K562 (cell line): ENCODE results near the gene ERVW-1. TPM values are rescaled to one million over a fixed set of nuclear protein-coding genes. Genes with fewer than 3 reads are reported as not detected.

Experiments used
- ATF1 ChIP-seq, 2 experiments: fragments of 450-650 bp in 1 of 2; IDR thresholded peaks; 2 replicates each; pipeline ENCODE4 v1.6.1; 2016; ENCODE audit warnings: missing compliant biosample characterization in 1 of 2, missing genetic modification characterization in 1 of 2
- DMBX1 ChIP-seq: fragments of 250-450 bp; sonication (Bioruptor Pico); IDR thresholded peaks from 2 replicates; pipeline ENCODE4 v1.8.0; 2022; ENCODE audit warnings: inconsistent platforms, mild to moderate bottlenecking, moderate library complexity, borderline replicate concordance
- GABPB2 ChIP-seq: fragments of 250-450 bp; sonication (Bioruptor Pico); conservative IDR thresholded peaks from 2 replicates; pipeline ENCODE4 v1.5.1; 2021; ENCODE audit warnings: mild to moderate bottlenecking
- HDAC1 ChIP-seq, 2 experiments: fragments of 450-650 bp; IDR thresholded peaks; 2 replicates each; pipeline ENCODE4 v1.6.1; 2016 to 2017; ENCODE audit warnings: inconsistent platforms in 1 of 2, mild to moderate bottlenecking in 1 of 2, moderate library complexity in 1 of 2
- ILF3 ChIP-seq: fragments of 450-650 bp; IDR thresholded peaks from 2 replicates; pipeline ENCODE4 v1.6.1; 2018; ENCODE audit warnings: antibody characterized with exemption, mild to moderate bottlenecking, moderate library complexity, borderline replicate concordance
- NR4A1 ChIP-seq, 2 experiments: fragments of 250-450 bp in 1 of 2; fragments of 450-650 bp in 1 of 2; sonication (Bioruptor Pico) in 1 of 2; IDR thresholded peaks; 2 replicates each; pipeline versions ENCODE4 v1.4.0 to v1.6.1; 2016 to 2020; ENCODE audit warnings: mild to moderate bottlenecking in 2 of 2, missing compliant biosample characterization in 1 of 2, missing genetic modification characterization in 1 of 2, moderate library complexity in 1 of 2
- PML ChIP-seq: IDR thresholded peaks from 2 replicates; pipeline ENCODE4 v1.6.1; 2012; ENCODE audit warnings: low read length, inconsistent platforms
- PTRF ChIP-seq: fragments of 450-650 bp; IDR thresholded peaks from 2 replicates; pipeline ENCODE4 v1.6.1; 2016; ENCODE audit warnings: mild to moderate bottlenecking, missing genetic modification characterization, missing compliant biosample characterization
- RBM39 ChIP-seq: fragments of 200-400 bp; formaldehyde crosslinking; optimal IDR thresholded peaks from 2 replicates; pipeline ENCODE3; 2018; ENCODE audit warnings: low read depth, low read length
- SLC30A9 ChIP-seq: fragments of 250-450 bp; sonication (Bioruptor Pico); IDR thresholded peaks from 2 replicates; pipeline ENCODE4 v1.8.0; 2022; ENCODE audit warnings: mild to moderate bottlenecking, moderate library complexity
- TRIM24 ChIP-seq, 2 experiments: fragments of 450-650 bp; IDR thresholded peaks; 2 replicates each; pipeline ENCODE4 v1.6.1; 2016
- YY1 ChIP-seq, 3 experiments: IDR thresholded peaks; 2 replicates each; pipeline ENCODE4 v1.6.1; 2011; ENCODE audit warnings: low read length in 2 of 3, mild to moderate bottlenecking in 2 of 3, moderate library complexity in 2 of 3, borderline replicate concordance in 1 of 3, control low read depth in 1 of 3, low read depth in 1 of 3; ENCODE audit not compliant: insufficient read depth in 3 of 3, insufficient replicate concordance in 2 of 3, control insufficient read depth in 1 of 3, insufficient read length in 1 of 3; ENCODE audit errors: extremely low read depth in 1 of 3
- ZNF274 ChIP-seq: IDR thresholded peaks from 2 replicates; pipeline ENCODE4 v1.6.1; 2011; ENCODE audit warnings: low read depth, mild to moderate bottlenecking, low read length, moderate library complexity, borderline replicate concordance
- ZNF41 ChIP-seq: fragments of 250-450 bp; sonication (Bioruptor Pico); conservative IDR thresholded peaks from 2 replicates; pipeline ENCODE4 v1.4.0; 2020; ENCODE audit warnings: mild to moderate bottlenecking
- ZNF507 ChIP-seq: conservative IDR thresholded peaks from 2 replicates; pipeline ENCODE4 v1.6.1; 2017; ENCODE audit warnings: missing genetic modification characterization, missing compliant biosample characterization
- ZNF740 ChIP-seq, 3 experiments: fragments of 200-800 bp in 1 of 3; sonication (Bioruptor generic) in 1 of 3; sonication (generic) in 1 of 3; formaldehyde crosslinking in 1 of 3; IDR thresholded peaks; 2 replicates each; pipeline versions ENCODE4 v1.6.1 to v1.8.0; 2016 to 2022; ENCODE audit warnings: mild to moderate bottlenecking in 2 of 3, missing compliant biosample characterization in 2 of 3, missing genetic modification characterization in 2 of 3, missing genetic modification reagents in 1 of 3
- ZNF79 ChIP-seq: fragments of 250-450 bp; sonication (Bioruptor Pico); IDR thresholded peaks from 2 replicates; pipeline ENCODE4 v1.4.0; 2020; ENCODE audit warnings: low read depth, mild to moderate bottlenecking, moderate library complexity
- ZZZ3 ChIP-seq: fragments of 450-650 bp; IDR thresholded peaks from 2 replicates; pipeline ENCODE4 v1.6.1; 2016; ENCODE audit warnings: antibody characterized with exemption, mild to moderate bottlenecking, moderate library complexity
- polyA plus RNA-seq, 8 experiments: library from polyadenylated mRNA; depleted of rRNA in 4 of 8; stranded (reverse) in 5 of 8; unstranded in 3 of 8; fragments of >200 nt; fragmentation: Nextera tagmentation in 2 of 8; fragmentation: Illumina TruSeq in 1 of 8; extraction: Ambion mirVana in 2 of 8; extraction: Trizol in 1 of 8; gene quantifications; 2 replicates each; pipeline versions ENCODE4 v1.2.1 to v1.2.3, GENCODE V29; 2011 to 2014; ENCODE audit warnings: inconsistent platforms in 1 of 8, missing spikeins in 1 of 8
- total RNA-seq, 7 experiments: library from RNA; depleted of rRNA in 6 of 7; stranded (reverse); fragments of >200 nt in 6 of 7; fragmentation: Illumina TruSeq in 2 of 7; extraction: Trizol in 2 of 7; gene quantifications; 2 replicates each; pipeline versions ENCODE4 v1.2.1 to v1.2.3, GENCODE V29; 2011 to 2021; ENCODE audit warnings: low replicate concordance in 1 of 7
- TF ChIP-seq, protein P1 (sequence below): sonication (generic); formaldehyde crosslinking; IDR thresholded peaks from 2 replicates; pipeline ENCODE4 v1.8.1; 2022; ENCODE audit warnings: missing genetic modification reagents
- TF ChIP-seq, protein P2 (sequence below), 3 experiments: IDR thresholded peaks in 2 of 3; conservative IDR thresholded peaks in 1 of 3; 2 replicates each; pipeline ENCODE4 v1.5.1; 2011 to 2012; ENCODE audit warnings: low read length in 3 of 3, mild to moderate bottlenecking in 3 of 3, control low read depth in 2 of 3, improper control_type of control experiment in 1 of 3, inconsistent platforms in 1 of 3, low read depth in 1 of 3, mixed read lengths in 1 of 3, moderate library complexity in 1 of 3; ENCODE audit not compliant: insufficient read depth in 2 of 3
- TF ChIP-seq, protein P3 (sequence below), 2 experiments: fragments of 250-450 bp in 1 of 2; fragments of 450-650 bp in 1 of 2; sonication (Bioruptor Pico) in 1 of 2; IDR thresholded peaks; 2 replicates each; pipeline versions ENCODE4 v1.6.1 to v1.8.0; 2016 to 2021; ENCODE audit warnings: mild to moderate bottlenecking in 2 of 2, moderate library complexity in 2 of 2, missing compliant biosample characterization in 1 of 2, missing genetic modification characterization in 1 of 2

The ERVW-1 gene
- total and polyA plus RNA-seq, 9 of the 15 experiments (the other 6 are each of a cell fraction or from before 2014, with no cell fraction given), result not detected

DNA sequence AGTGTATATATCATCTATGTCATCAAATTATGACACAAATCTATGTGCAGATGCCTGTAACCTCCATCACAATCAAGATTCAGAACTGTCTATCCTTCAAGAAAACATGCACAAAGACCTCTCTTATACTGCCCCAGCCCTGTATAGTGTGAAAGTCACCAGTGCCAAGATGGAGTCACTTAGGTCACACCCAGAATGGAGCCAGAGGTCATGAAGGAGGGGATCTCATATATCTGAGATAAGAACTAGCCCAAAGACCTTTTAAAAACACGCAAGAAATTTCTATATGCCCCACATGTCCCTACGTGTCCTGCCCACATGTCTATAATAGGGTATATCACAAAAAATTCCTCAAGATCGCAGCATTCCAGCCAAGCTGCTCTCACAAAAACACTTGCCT, 50.6 kb downstream of the ERVW-1 start (continued):
- TF ChIP-seq ATF1 (CRISPR knock-in tag; IDR thresholded peaks at IDR 0.05), result no peak
- TF ChIP-seq ATF1 (tag; IDR thresholded peaks at IDR 0.05), result no peak
- TF ChIP-seq ZNF507 (tag), result no peak
- no peak for TF ChIP-seq NR4A1 (CRISPR knock-in tag; IDR thresholded peaks at IDR 0.05)
- peak; percentile 73 for TF ChIP-seq NR4A1 (tag; IDR thresholded peaks at IDR 0.05)
- TF ChIP-seq, protein P1, sequence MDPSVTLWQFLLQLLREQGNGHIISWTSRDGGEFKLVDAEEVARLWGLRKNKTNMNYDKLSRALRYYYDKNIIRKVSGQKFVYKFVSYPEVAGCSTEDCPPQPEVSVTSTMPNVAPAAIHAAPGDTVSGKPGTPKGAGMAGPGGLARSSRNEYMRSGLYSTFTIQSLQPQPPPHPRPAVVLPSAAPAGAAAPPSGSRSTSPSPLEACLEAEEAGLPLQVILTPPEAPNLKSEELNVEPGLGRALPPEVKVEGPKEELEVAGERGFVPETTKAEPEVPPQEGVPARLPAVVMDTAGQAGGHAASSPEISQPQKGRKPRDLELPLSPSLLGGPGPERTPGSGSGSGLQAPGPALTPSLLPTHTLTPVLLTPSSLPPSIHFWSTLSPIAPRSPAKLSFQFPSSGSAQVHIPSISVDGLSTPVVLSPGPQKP (CRISPR knock-in tag), result no peak
- TF ChIP-seq, protein P2, sequence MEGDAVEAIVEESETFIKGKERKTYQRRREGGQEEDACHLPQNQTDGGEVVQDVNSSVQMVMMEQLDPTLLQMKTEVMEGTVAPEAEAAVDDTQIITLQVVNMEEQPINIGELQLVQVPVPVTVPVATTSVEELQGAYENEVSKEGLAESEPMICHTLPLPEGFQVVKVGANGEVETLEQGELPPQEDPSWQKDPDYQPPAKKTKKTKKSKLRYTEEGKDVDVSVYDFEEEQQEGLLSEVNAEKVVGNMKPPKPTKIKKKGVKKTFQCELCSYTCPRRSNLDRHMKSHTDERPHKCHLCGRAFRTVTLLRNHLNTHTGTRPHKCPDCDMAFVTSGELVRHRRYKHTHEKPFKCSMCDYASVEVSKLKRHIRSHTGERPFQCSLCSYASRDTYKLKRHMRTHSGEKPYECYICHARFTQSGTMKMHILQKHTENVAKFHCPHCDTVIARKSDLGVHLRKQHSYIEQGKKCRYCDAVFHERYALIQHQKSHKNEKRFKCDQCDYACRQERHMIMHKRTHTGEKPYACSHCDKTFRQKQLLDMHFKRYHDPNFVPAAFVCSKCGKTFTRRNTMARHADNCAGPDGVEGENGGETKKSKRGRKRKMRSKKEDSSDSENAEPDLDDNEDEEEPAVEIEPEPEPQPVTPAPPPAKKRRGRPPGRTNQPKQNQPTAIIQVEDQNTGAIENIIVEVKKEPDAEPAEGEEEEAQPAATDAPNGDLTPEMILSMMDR (IDR thresholded peaks at IDR 0.05 in 2 of 3, conservative IDR thresholded peaks at IDR 0.05 in 1 of 3; ENCODE audit: insufficient read depth in 2 of 3, low read depth in 1 of 3, low read length in 3 of 3), result no peak
- TF ChIP-seq SLC30A9 (CRISPR knock-in tag), result no peak
- TF ChIP-seq ZNF79 (CRISPR knock-in tag), result no peak
- TF ChIP-seq, protein P3, sequence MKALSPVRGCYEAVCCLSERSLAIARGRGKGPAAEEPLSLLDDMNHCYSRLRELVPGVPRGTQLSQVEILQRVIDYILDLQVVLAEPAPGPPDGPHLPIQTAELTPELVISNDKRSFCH (CRISPR knock-in tag; IDR thresholded peaks at IDR 0.05), result no peak
- TF ChIP-seq, protein P3 (tag; IDR thresholded peaks at IDR 0.05), result peak; percentile 56; the same call in 1 of the 2 replicates
- no peak for TF ChIP-seq TRIM24 (IDR thresholded peaks at IDR 0.05)
- TF ChIP-seq GABPB2 (CRISPR knock-in tag), result no peak
- 0 out of 2 replicates have a peak, but pooled peaks have one; percentile 46 for TF ChIP-seq ZNF41 (CRISPR knock-in tag)
- no peak for TF ChIP-seq HDAC1 (IDR thresholded peaks at IDR 0.05)
- no peak for TF ChIP-seq ILF3
- TF ChIP-seq YY1 (IDR thresholded peaks at IDR 0.05; ENCODE audit: borderline replicate concordance in 1 of 3, control insufficient read depth in 1 of 3, extremely low read depth in 1 of 3, insufficient read depth in 3 of 3, insufficient read length in 1 of 3, insufficient replicate concordance in 2 of 3, low read depth in 1 of 3, low read length in 2 of 3), result peak in 1 of 3 experiments; percentile 8
- TF ChIP-seq PTRF (tag), result peak; percentile 83
- no peak for TF ChIP-seq ZZZ3
- peak; percentile 73 for TF ChIP-seq DMBX1 (CRISPR knock-in tag)
- no peak for TF ChIP-seq ZNF740 (CRISPR knock-in tag; IDR thresholded peaks at IDR 0.05)
- TF ChIP-seq ZNF740 (tag; IDR thresholded peaks at IDR 0.05), result peak in 1 of 2 experiments; percentile 81; a peak in 1 of 4 replicates
- TF ChIP-seq PML, result no peak
- no peak for TF ChIP-seq ZNF274
- TF ChIP-seq RBM39, result no peak
